Naive thymus-derived CD4-positive, alpha-beta T cell (primary cell): Measurements from ENCODE around the gene PPFIA3. TPM values are rescaled to one million over a fixed set of nuclear protein-coding genes. Genes with fewer than 3 reads are reported as not detected.
"Not testable (repeated sequence)": the region's sequence is repeated elsewhere in the genome, so short reads cannot be mapped to it uniquely, and the experiment has no call there.

Experiments
- ATAC-seq: fragments of 150-1000 bp; cut with Tn5 transposase; 2 replicates; pipeline ENCODE4 v1.10.0; 2021; ENCODE audit warnings: mild to moderate bottlenecking, moderate library complexity
- CTCF ChIA-PET: fragments of 350-600 bp; sonication (Branson Sonifier 250); formaldehyde crosslinking; loops from one replicate; lab custom pipeline; 2021; ENCODE audit warnings: antibody characterized with exemption; lab: Charles Lee
- POLR2A ChIA-PET: fragments of 350-600 bp; sonication (Branson Sonifier 250); formaldehyde crosslinking; loops from one replicate; lab custom pipeline; 2021; ENCODE audit warnings: antibody characterized with exemption, inconsistent platforms; lab: Charles Lee
- DNase-seq, 9 donors: peaks; one replicate each; pipeline versions ENCODE4 v3.0.0 to v3.0.0-alpha.2; 2020 to 2022; ENCODE audit warnings: mixed read lengths in 1 of 9
- H3K27ac ChIP-seq: one replicate; pipeline ENCODE4 v1.7.0; 2013; ENCODE audit warnings: mild to moderate bottlenecking, low read depth, low read length, moderate library complexity
- H3K27me3 ChIP-seq, 2 donors: one replicate each; pipeline ENCODE4 v1.7.0; 2013; ENCODE audit warnings: low read length in 2 of 2, mild to moderate bottlenecking in 2 of 2, moderate library complexity in 2 of 2; ENCODE audit not compliant: control insufficient read depth in 2 of 2, insufficient read depth in 2 of 2
- H3K36me3 ChIP-seq, 3 experiments: 1 replicate in 2 of 3; 2 replicates in 1 of 3; pipeline ENCODE4 v1.7.0; 2013; ENCODE audit warnings: low read length in 3 of 3, mild to moderate bottlenecking in 3 of 3, moderate library complexity in 1 of 3; ENCODE audit not compliant: insufficient read depth in 3 of 3, control insufficient read depth in 2 of 3
- H3K4me1 ChIP-seq, 2 donors: one replicate each; pipeline ENCODE4 v1.7.0; 2013; ENCODE audit warnings: low read length in 2 of 2, mild to moderate bottlenecking in 2 of 2, moderate library complexity in 1 of 2; ENCODE audit not compliant: control insufficient read depth in 2 of 2, insufficient read depth in 2 of 2
- H3K4me3 ChIP-seq: 2 replicates; pipeline ENCODE4 v1.7.0; 2013; ENCODE audit warnings: mild to moderate bottlenecking, low read length
- H3K9me3 ChIP-seq, 3 experiments: 1 replicate in 2 of 3; 2 replicates in 1 of 3; pipeline ENCODE4 v1.7.0; 2013; ENCODE audit warnings: low read length in 3 of 3; ENCODE audit not compliant: control insufficient read depth in 2 of 3
- H3K27ac Mint-ChIP-seq, 9 donors: one replicate each; pipeline ENCODE4 v1.8.0; 2020 to 2022; ENCODE audit warnings: mixed read lengths in 9 of 9, mild to moderate bottlenecking in 8 of 9, moderate library complexity in 5 of 9, inconsistent platforms in 2 of 9
- H3K27me3 Mint-ChIP-seq, 5 donors: one replicate each; pipeline ENCODE4 v1.8.0; 2021 to 2022; ENCODE audit warnings: mixed read lengths in 5 of 5, mild to moderate bottlenecking in 1 of 5
- H3K36me3 Mint-ChIP-seq, 5 donors: one replicate each; pipeline ENCODE4 v1.8.0; 2020 to 2022; ENCODE audit warnings: mixed read lengths in 5 of 5, mild to moderate bottlenecking in 3 of 5, inconsistent platforms in 1 of 5
- H3K4me1 Mint-ChIP-seq, 7 donors: one replicate each; pipeline ENCODE4 v1.8.0; 2020 to 2022; ENCODE audit warnings: mixed read lengths in 7 of 7, mild to moderate bottlenecking in 3 of 7, inconsistent platforms in 1 of 7
- H3K4me3 Mint-ChIP-seq, 10 donors: one replicate each; pipeline ENCODE4 v1.8.0; 2020 to 2022; ENCODE audit warnings: mild to moderate bottlenecking in 10 of 10, mixed read lengths in 10 of 10, moderate library complexity in 6 of 10, inconsistent platforms in 2 of 10
- H3K9me3 Mint-ChIP-seq, 11 donors: one replicate each; pipeline ENCODE4 v1.8.0; 2020 to 2022; ENCODE audit warnings: mixed read lengths in 11 of 11, mild to moderate bottlenecking in 4 of 11, inconsistent platforms in 1 of 11, moderate library complexity in 1 of 11
- intact Hi-C, 2 donors: fragments of 100-400 bp; cut with micrococcal nuclease; formaldehyde crosslinking; loops; one replicate each; pipeline ENCODE4 v1.15.1; 2023
- polyA plus RNA-seq, 2 donors: library from polyadenylated mRNA; unstranded; fragments of 300-500 nt; fragmentation: Illumina TruSeq; gene quantifications; one replicate each; pipeline ENCODE4 v1.2.3, GENCODE V29; 2021
- total RNA-seq, 6 experiments: library from RNA in 5 of 6; stranded (reverse) in 5 of 6; gene quantifications; 1 replicate in 5 of 6; 2 replicates in 1 of 6; pipeline ENCODE4 v1.2.3 and lab custom pipeline; 2021 to 2026

Gene PPFIA3
- total RNA-seq, result 1 to 10 TPM; 2.2 to 4.9 (median 3.3) TPM
- under 1 TPM; 0.15 to 0.54 TPM for polyA plus RNA-seq
- 8.1 reads per million, percentile 32 among the genes with 10 or more reads in this experiment for total RNA-seq (lab: John Stamatoyannopoulos, UW)

GRCh38 chr19:49119411-49120324 lies at the start of gene PPFIA3:
Gene PPFIA3 (plus strand): TSS chr19:49119544. CDS start chr19:49127874, 8,330 bp downstream.
- no peaks in the 10 kb centered on the region for H3K36me3 Mint-ChIP-seq
- intact Hi-C loops, result loop anchor here (1.0 to 10.0 kb wide), 17 partner anchors 9 to 908 kb away; partner anchors contain the start of genes SNRNP70 (in 2 of the 2), ALDH16A1 (in 1 of the 2), BCL2L12 (in 1 of the 2) and DBP (in 1 of the 2)
- no peak for ATAC-seq

DNA sequence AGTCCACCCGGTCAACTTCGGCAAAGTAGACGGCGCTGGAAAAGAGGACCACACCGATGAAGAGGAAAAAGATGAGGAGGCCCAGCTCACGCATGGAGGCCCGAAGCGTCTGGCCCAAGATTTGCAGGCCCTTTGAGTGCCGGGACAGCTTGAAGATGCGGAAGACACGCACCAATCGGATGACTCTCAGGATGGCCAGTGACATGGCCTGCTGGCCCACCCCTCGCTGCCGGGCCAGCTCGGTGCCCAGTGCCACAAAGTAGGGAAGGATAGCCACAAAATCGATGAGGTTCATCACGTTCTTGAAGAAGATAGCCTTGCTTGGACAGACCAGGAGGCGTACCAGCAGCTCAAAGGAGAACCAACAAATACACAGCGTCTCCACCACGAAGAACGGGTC lies 48.9 kb upstream of the PPFIA3 start:
- ATAC-seq, result no peak
- ChIA-PET POLR2A (no interaction called here), CTCF (no interaction called here)
- Histone ChIP-seq H3K4me1 (no peaks in the 10 kb centered on the region), H3K27me3 (peaks cover 4 to 12% of the 10 kb centered on the region in 2 donors), H3K4me3 (no peak overlapping the region), H3K27ac (no peak overlapping the region), H3K9me3 (no peaks in the 10 kb centered on the region), H3K36me3 (no peaks in the 10 kb centered on the region)
- Mint-ChIP-seq H3K9me3 (peaks cover 0 to 10% (median 4%) of the 10 kb centered on the region in 11 donors), H3K4me1 (peaks cover 6 to 20% (median 14%) of the 10 kb centered on the region in 7 donors), H3K36me3 (peaks cover 0 to 4% (median 0%) of the 10 kb centered on the region in 5 donors), H3K27ac (no peak overlapping the region), H3K27me3 (peaks cover 64 to 75% (median 72%) of the 10 kb centered on the region in 5 donors), H3K4me3 (peak overlapping the region in 3 of 10 donors; percentile 7 to 63 (median 32))
- intact Hi-C loops, result loop anchor here in 1 of 2 donors (5.0 kb wide), 2 partner anchors 73 to 283 kb away; no protein-coding TSS in a partner anchor
- DNase-seq, result no peak

More at GRCh38 chr19:49119411-49120324, at the start of gene PPFIA3:
- Histone ChIP-seq H3K27ac (peak within 1 kb of the TSS; percentile 92), H3K4me3 (peak within 1 kb of the TSS; percentile 83), H3K4me1 (peaks cover 11 to 14% of the 10 kb centered on the region in 2 donors), H3K36me3 (peaks cover 0 to 2% (median 0%) of the 10 kb centered on the region in 3 experiments), H3K27me3 (no peaks in the 10 kb centered on the region), H3K9me3 (no peaks in the 10 kb centered on the region)
- CTCF ChIA-PET, result interaction anchor here (0.7 kb wide), 1 partner anchor 13 kb away, joined by 3 read pairs; no protein-coding TSS in a partner anchor
- Mint-ChIP-seq H3K27ac (peak within 1 kb of the TSS; percentile 89 to 95 (median 93)), H3K4me3 (peak within 1 kb of the TSS; percentile 83 to 91 (median 88)), H3K4me1 (peaks cover 22 to 41% (median 36%) of the 10 kb centered on the region in 7 donors), H3K27me3 (peaks cover 0 to 31% (median 0%) of the 10 kb centered on the region in 5 donors), H3K9me3 (no peaks in the 10 kb centered on the region)
- peak in 2 of 9 donors; percentile 22 to 33 for DNase-seq
- POLR2A ChIA-PET, result interaction anchor here (0.6 kb wide), 2 partner anchors 8 to 214 kb away, joined by 3 read pairs; no protein-coding TSS in a partner anchor

DNA sequence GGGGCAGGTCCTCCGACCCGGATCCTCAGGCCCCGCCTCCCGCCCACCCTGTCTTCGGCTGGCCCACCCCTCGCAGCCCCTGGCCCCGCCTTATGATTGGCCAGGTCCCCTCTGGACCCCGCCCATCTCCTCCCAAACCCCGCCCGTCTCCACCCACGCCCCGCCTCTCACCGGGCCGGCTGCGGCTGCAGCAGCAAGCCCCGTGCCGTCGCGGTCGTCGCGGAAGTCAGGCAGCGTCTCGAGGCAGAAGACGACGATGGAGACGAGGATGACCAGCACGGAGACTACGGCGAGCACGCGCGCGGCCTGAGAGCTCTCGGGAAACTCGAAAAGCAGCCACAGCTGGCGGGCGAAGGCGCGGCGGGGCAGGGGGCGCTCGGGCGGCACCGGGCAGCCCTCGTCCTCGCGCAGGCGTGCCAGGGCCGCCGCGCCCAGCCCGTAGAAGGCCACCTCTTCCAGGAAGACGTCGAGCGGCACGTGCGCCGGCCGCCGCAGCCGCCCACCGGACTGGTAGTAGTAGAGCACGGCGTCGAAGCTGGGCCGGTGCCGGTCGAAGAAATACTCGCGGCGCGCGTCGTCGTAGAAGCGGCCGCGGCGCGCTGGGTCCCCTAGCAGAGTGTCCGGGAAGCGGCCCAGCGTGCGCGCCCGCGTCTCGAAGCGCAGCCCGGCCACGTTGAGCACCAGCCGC lies 47.3 kb upstream of the PPFIA3 start:
- Histone ChIP-seq H3K4me3 (no peak overlapping the region), H3K27me3 (peaks cover 4 to 12% of the 10 kb centered on the region in 2 donors), H3K4me1 (no peaks in the 10 kb centered on the region), H3K36me3 (no peaks in the 10 kb centered on the region), H3K9me3 (no peaks in the 10 kb centered on the region), H3K27ac (no peak overlapping the region)
- DNase-seq, result no peak
- intact Hi-C loops, result loop anchor here in 1 of 2 donors (5.0 kb wide), 2 partner anchors 75 to 285 kb away; no protein-coding TSS in a partner anchor
- H3K4me3 Mint-ChIP-seq, result peak overlapping the region in 4 of 10 donors; percentile 24 to 62 (median 46)
- peaks cover 7 to 20% (median 13%) of the 10 kb centered on the region in 7 donors for H3K4me1 Mint-ChIP-seq
- H3K27me3 Mint-ChIP-seq, result peaks cover 58 to 73% (median 60%) of the 10 kb centered on the region in 5 donors
- peaks cover 0 to 4% (median 0%) of the 10 kb centered on the region in 5 donors for H3K36me3 Mint-ChIP-seq
- CTCF ChIA-PET, result interaction anchor here (0.9 kb wide), 1 partner anchor 128 kb away, joined by 4 read pairs; no protein-coding TSS in a partner anchor
- H3K9me3 Mint-ChIP-seq, result peaks cover 0 to 10% (median 4%) of the 10 kb centered on the region in 11 donors
- POLR2A ChIA-PET, result no interaction called here
- H3K27ac Mint-ChIP-seq, result peak overlapping the region in 1 of 9 donors; percentile 12
- peak; percentile 24 for ATAC-seq

- peaks cover 48 to 73% (median 53%) of the 10 kb centered on the region in 5 donors for H3K27me3 Mint-ChIP-seq
- Histone ChIP-seq H3K9me3 (no peaks in the 10 kb centered on the region), H3K27me3 (peaks cover 4 to 12% of the 10 kb centered on the region in 2 donors), H3K4me1 (no peaks in the 10 kb centered on the region), H3K36me3 (no peaks in the 10 kb centered on the region), H3K4me3 (no peak overlapping the region), H3K27ac (no peak overlapping the region)
- intact Hi-C loops, result loop anchor here in 1 of 2 donors (5.0 kb wide), 2 partner anchors 76 to 286 kb away; no protein-coding TSS in a partner anchor
- H3K4me3 Mint-ChIP-seq, result peak overlapping the region; percentile 11 to 82 (median 72)
- no peak for ATAC-seq
- ChIA-PET POLR2A (no interaction called here), CTCF (interaction anchor here (0.6 to 1.6 kb wide), 2 partner anchors 13 to 74 kb away, joined by 3 read pairs; no protein-coding TSS in a partner anchor)
- peaks cover 7 to 20% (median 13%) of the 10 kb centered on the region in 7 donors for H3K4me1 Mint-ChIP-seq
- peaks cover 0 to 10% (median 4%) of the 10 kb centered on the region in 11 donors for H3K9me3 Mint-ChIP-seq
- peak overlapping the region in 3 of 9 donors; percentile 4 to 62 (median 7) for H3K27ac Mint-ChIP-seq
- peaks cover 0 to 4% (median 0%) of the 10 kb centered on the region in 5 donors for H3K36me3 Mint-ChIP-seq
- DNase-seq, result no peak
Measured at GRCh38 chr19:49073514-49074378, 45.6 kb upstream of the PPFIA3 start.

- H3K27ac Mint-ChIP-seq, H3K4me3 ChIP-seq, H3K9me3 ChIP-seq, POLR2A ChIA-PET, ATAC-seq, H3K4me3 Mint-ChIP-seq, H3K4me1 ChIP-seq, H3K36me3 Mint-ChIP-seq, H3K36me3 ChIP-seq, H3K27ac ChIP-seq, DNase-seq: not testable (repeated sequence)
- CTCF ChIA-PET, result interaction anchor here (0.6 to 1.6 kb wide), 2 partner anchors 75 to 339 kb away, joined by 3 to 4 read pairs; no protein-coding TSS in a partner anchor
- Mint-ChIP-seq H3K9me3 (peaks cover 0 to 10% (median 2%) of the 10 kb centered on the region in 11 donors), H3K4me1 (peaks cover 7 to 20% (median 13%) of the 10 kb centered on the region in 7 donors), H3K27me3 (peaks cover 38 to 63% (median 42%) of the 10 kb centered on the region in 5 donors)
- peaks cover 4 to 12% of the 10 kb centered on the region in 2 donors for H3K27me3 ChIP-seq
- intact Hi-C loops, result loop anchor here in 1 of 2 donors (1.0 to 5.0 kb wide), 3 partner anchors 71 to 288 kb away; no protein-coding TSS in a partner anchor
Measured at GRCh38 chr19:49074869-49075268, 44.5 kb upstream of the PPFIA3 start.
